Esophagus squamous epithelium (tissue), 5 donors: ENCODE results near the gene ADGRF4. TPM values are rescaled to one million over a fixed set of nuclear protein-coding genes. Genes with fewer than 3 reads are reported as not detected.
A peak's percentile ranks its signal among the peaks of the same experiment; 100 is the strongest.

Source experiments
- DNase-seq: peaks from one replicate; lab custom pipeline; 2025; lab: John Stamatoyannopoulos, UW
- H3K27ac ChIP-seq, 4 donors: fragments of 200-600 bp; sonication (generic); one replicate each; pipeline ENCODE4 v1.5.1; 2016 to 2019; ENCODE audit warnings: mild to moderate bottlenecking in 1 of 4
- H3K27me3 ChIP-seq, 4 donors: fragments of 200-600 bp; sonication (generic); 1 replicate in 3 of 4; 2 replicates in 1 of 4; pipeline versions ENCODE4 v1.5.1 to v1.6.0; 2017 to 2021; ENCODE audit warnings: antibody characterized with exemption in 1 of 4
- H3K36me3 ChIP-seq, 3 donors: fragments of 200-600 bp; sonication (generic); one replicate each; pipeline ENCODE4 v1.5.1; 2016 to 2019
- H3K4me1 ChIP-seq, 3 donors: fragments of 200-600 bp; sonication (generic); one replicate each; pipeline ENCODE4 v1.5.1; 2017 to 2019
- H3K4me3 ChIP-seq, 4 donors: fragments of 200-600 bp; sonication (generic); 1 replicate in 3 of 4; 2 replicates in 1 of 4; pipeline ENCODE4 v1.5.1; 2016 to 2019; ENCODE audit warnings: mild to moderate bottlenecking in 2 of 4, moderate library complexity in 1 of 4
- H3K9me3 ChIP-seq, 3 donors: fragments of 200-600 bp; sonication (generic); one replicate each; pipeline ENCODE4 v1.5.1; 2016 to 2019
- POLR2A ChIP-seq, 4 donors: fragments of 450-650 bp; IDR thresholded peaks; one replicate each; pipeline ENCODE4 v1.6.1; 2017; ENCODE audit warnings: antibody characterized with exemption in 4 of 4, mild to moderate bottlenecking in 4 of 4, moderate library complexity in 3 of 4
- WGBS, 2 donors: methylation state at CpG; one replicate each; pipeline ENCODE4 v1.1.5; 2018; 5-methylcytosine and 5-hydroxymethylcytosine counted together
- intact Hi-C: fragments of 100-400 bp; cut with DNase I; formaldehyde crosslinking; loops from one replicate; pipeline ENCODE4 v1.15.0; 2022
- total RNA-seq, 4 donors: library from RNA; depleted of rRNA; stranded (reverse); fragments of >200 nt; gene quantifications; one replicate each; pipeline ENCODE4 v1.1.0, GENCODE V29; 2016
- TF ChIP-seq, protein P1 (sequence below), 6 experiments: fragments of 450-650 bp in 4 of 6; fragments of 200-600 bp in 2 of 6; sonication (generic) in 2 of 6; IDR thresholded peaks; one replicate each; pipeline ENCODE4 v1.5.1; 2016 to 2019; ENCODE audit warnings: antibody characterized with exemption in 6 of 6, mild to moderate bottlenecking in 4 of 6, moderate library complexity in 4 of 6
- donor health status: DM: yes; HTN: yes; CAD: no.

Gene ADGRF4
- total RNA-seq, 4 donors from 2014 or later: 16.8 to 26.1 (median 19.3) TPM

DNA sequence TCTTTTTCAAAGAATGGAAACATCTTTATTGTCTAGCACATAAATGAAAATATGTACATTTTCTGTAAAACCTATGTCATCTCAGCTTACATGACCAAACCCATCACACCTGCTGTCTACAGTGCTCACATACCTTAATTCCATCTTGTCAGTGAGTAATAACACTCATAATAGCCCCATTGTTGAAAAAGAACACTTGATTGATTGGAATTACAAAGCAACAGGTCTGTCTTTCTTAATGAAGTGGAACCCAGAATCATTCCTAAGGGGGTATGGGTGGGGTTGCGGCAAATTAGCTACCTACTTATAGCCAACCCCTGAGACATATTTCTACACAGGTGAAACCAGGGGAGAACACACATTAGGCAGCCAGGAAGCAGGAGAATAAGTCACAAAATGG, 20.2 kb downstream of the ADGRF4 start:
- H3K4me3 ChIP-seq: no peak overlapping the region
- H3K9me3 ChIP-seq: no peaks in the 10 kb centered on the region
- intact Hi-C loops: no loop called here
- H3K36me3 ChIP-seq: peaks cover 0 to 22% (median 0%) of the 10 kb centered on the region in 3 donors
- 0% methylated on average over 1 of the region's 1 CpG for WGBS, 2 donors
- H3K27me3 ChIP-seq: no peaks in the 10 kb centered on the region
- peaks cover 0 to 11% (median 0%) of the 10 kb centered on the region in 3 donors for H3K4me1 ChIP-seq
- no peak for DNase-seq
- peak overlapping the region in 1 of 4 donors; percentile 34 for H3K27ac ChIP-seq
- no peak for TF ChIP-seq POLR2A (IDR thresholded peaks at IDR 0.05)
- TF ChIP-seq, protein P1, sequence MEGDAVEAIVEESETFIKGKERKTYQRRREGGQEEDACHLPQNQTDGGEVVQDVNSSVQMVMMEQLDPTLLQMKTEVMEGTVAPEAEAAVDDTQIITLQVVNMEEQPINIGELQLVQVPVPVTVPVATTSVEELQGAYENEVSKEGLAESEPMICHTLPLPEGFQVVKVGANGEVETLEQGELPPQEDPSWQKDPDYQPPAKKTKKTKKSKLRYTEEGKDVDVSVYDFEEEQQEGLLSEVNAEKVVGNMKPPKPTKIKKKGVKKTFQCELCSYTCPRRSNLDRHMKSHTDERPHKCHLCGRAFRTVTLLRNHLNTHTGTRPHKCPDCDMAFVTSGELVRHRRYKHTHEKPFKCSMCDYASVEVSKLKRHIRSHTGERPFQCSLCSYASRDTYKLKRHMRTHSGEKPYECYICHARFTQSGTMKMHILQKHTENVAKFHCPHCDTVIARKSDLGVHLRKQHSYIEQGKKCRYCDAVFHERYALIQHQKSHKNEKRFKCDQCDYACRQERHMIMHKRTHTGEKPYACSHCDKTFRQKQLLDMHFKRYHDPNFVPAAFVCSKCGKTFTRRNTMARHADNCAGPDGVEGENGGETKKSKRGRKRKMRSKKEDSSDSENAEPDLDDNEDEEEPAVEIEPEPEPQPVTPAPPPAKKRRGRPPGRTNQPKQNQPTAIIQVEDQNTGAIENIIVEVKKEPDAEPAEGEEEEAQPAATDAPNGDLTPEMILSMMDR (IDR thresholded peaks at IDR 0.05): no peak

DNA sequence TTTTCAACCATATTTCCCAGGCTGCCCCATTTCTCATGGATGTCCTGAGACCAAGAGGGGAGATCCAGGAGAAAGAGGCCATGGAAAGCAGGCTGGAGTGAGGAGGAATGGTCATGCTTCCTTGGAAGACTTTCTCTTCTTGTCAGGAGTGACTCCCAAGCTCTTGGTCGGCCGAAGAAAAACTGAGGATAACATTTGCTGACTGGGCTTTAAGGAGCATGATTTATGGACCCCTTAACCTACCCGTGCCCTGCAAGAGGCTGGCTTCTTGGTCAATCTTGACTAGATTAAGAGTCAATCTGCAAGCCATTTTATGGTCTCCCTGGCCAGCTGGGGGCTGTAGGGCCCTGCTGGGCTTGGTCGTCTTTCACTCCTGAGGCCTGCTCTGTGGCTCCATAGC, 22.8 kb downstream of the ADGRF4 start:
- Histone ChIP-seq H3K27me3 (no peaks in the 10 kb centered on the region), H3K4me3 (no peak overlapping the region), H3K36me3 (peaks cover 0 to 9% (median 0%) of the 10 kb centered on the region in 3 donors), H3K9me3 (no peaks in the 10 kb centered on the region), H3K4me1 (peaks cover 0 to 11% (median 0%) of the 10 kb centered on the region in 3 donors), H3K27ac (no peak overlapping the region)
- WGBS, 2 donors: 71 to 93% methylated on average over 4 of the region's 4 CpGs
- TF ChIP-seq, protein P1 (IDR thresholded peaks at IDR 0.05): no peak
- no peak for TF ChIP-seq POLR2A (IDR thresholded peaks at IDR 0.05)
- intact Hi-C loops: no loop called here
- DNase-seq: no peak

GRCh38 chr6:47722194-47722593, 23.8 kb downstream of the ADGRF4 start:
- no peak for TF ChIP-seq POLR2A (IDR thresholded peaks at IDR 0.05)
- TF ChIP-seq, protein P1 (IDR thresholded peaks at IDR 0.05): no peak
- H3K36me3 ChIP-seq: peaks cover 0 to 9% (median 0%) of the 10 kb centered on the region in 3 donors
- 42 to 52% methylated on average over 3 of the region's 3 CpGs for WGBS, 2 donors
- no peaks in the 10 kb centered on the region for H3K9me3 ChIP-seq
- no peak for DNase-seq
- intact Hi-C loops: no loop called here
- H3K27me3 ChIP-seq: no peaks in the 10 kb centered on the region
- H3K4me1 ChIP-seq: peaks cover 0 to 11% (median 0%) of the 10 kb centered on the region in 3 donors
- H3K4me3 ChIP-seq: no peak overlapping the region
- H3K27ac ChIP-seq: no peak overlapping the region

DNA sequence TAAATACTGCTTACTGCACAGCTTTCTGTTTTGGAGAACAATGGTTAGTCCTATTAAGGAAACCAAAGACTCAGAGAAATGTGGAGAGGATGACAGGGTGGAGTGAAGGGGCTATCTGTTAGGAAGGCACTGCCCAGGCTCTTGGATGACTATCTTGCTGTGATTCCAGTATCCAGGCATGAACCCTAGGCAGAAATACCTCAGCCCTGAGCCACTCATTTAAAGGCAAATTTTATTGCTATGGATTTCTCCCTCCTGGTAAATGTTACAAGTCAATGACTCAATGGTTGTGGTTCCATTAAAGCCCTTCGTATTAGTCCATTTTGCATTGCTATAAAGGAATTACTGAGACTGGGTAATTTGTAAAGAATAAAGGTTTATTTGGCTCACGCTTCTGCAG, 25.9 kb downstream of the ADGRF4 start:
- Histone ChIP-seq H3K4me1 (peaks cover 0 to 13% (median 0%) of the 10 kb centered on the region in 3 donors), H3K36me3 (peaks cover 0 to 9% (median 0%) of the 10 kb centered on the region in 3 donors), H3K27me3 (no peaks in the 10 kb centered on the region), H3K9me3 (no peaks in the 10 kb centered on the region), H3K27ac (no peak overlapping the region), H3K4me3 (no peak overlapping the region)
- WGBS, 2 donors: 85 to 95% methylated on average over 2 of the region's 2 CpGs
- TF ChIP-seq, protein P1 (IDR thresholded peaks at IDR 0.05): no peak
- no peak for DNase-seq
- intact Hi-C loops: no loop called here

DNA sequence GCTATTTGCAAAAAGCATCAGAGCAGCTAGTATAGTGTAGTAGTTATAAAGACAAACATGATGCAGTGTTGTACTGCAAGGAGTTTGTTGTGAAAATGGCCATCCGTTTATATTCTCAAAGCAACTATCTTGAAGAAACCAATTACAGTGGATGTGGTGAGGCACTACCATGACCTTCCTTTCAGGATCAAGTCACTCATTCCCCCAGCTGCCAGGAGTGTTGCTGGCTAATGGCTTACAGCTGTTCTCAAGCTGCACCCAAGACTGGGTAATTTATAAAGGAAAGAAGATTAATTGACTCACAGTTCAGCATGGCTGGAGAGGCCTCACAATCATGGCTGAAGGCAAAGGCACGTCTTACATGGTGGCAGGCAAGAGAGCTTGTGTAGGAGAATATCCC, 29.0 kb downstream of the ADGRF4 start:
- Histone ChIP-seq H3K36me3 (no peaks in the 10 kb centered on the region), H3K4me3 (no peak overlapping the region), H3K4me1 (peaks cover 0 to 24% (median 0%) of the 10 kb centered on the region in 3 donors), H3K9me3 (no peaks in the 10 kb centered on the region), H3K27me3 (no peaks in the 10 kb centered on the region), H3K27ac (no peak overlapping the region)
- TF ChIP-seq POLR2A (IDR thresholded peaks at IDR 0.05): no peak
- TF ChIP-seq, protein P1 (IDR thresholded peaks at IDR 0.05): no peak
- WGBS, 2 donors: 36 to 39% methylated on average over 2 of the region's 2 CpGs
- intact Hi-C loops: no loop called here
- DNase-seq: no peak
